HL-60 (cell line): ENCODE results near the gene SH3RF3.

Source experiments
- CTCF ChIP-seq: IDR thresholded peaks from one replicate; pipeline ENCODE4 v1.5.1; 2011; ENCODE audit warnings: low read length, control low read depth, inconsistent platforms; ENCODE audit not compliant: insufficient read depth
- GABPA ChIP-seq: IDR thresholded peaks from 2 replicates; pipeline ENCODE4 v1.6.1; 2012; ENCODE audit warnings: low read depth
- POLR2AphosphoS5 ChIP-seq: IDR thresholded peaks from 2 replicates; pipeline ENCODE4 v1.6.1; 2012; ENCODE audit warnings: low read depth
- REST ChIP-seq: IDR thresholded peaks from 2 replicates; pipeline ENCODE4 v1.6.1; 2012; ENCODE audit warnings: low read depth; ENCODE audit not compliant: insufficient replicate concordance
- SPI1 ChIP-seq: IDR thresholded peaks from 2 replicates; pipeline ENCODE4 v1.6.1; 2012; ENCODE audit warnings: low read depth, mild to moderate bottlenecking, borderline replicate concordance

- TF ChIP-seq CTCF: no peak
- no peak for TF ChIP-seq POLR2AphosphoS5
- TF ChIP-seq REST: no peak
- no peak for TF ChIP-seq GABPA
- TF ChIP-seq SPI1: no peak
Measured at GRCh38 chr2:109463891-109464290, 334.9 kb downstream of the SH3RF3 start.
